Measurements from ENCODE around the gene SPOCK1.

GRCh38 chr5:137215261-137215660 lies 283.9 kb downstream of the SPOCK1 start:
- TF ChIP-seq CTCF (IDR thresholded peaks at IDR 0.05; ENCODE audit: borderline replicate concordance, extremely low read depth, low read length, poor library complexity, severe bottlenecking) = no peak
- TF ChIP-seq EZH2 (IDR thresholded peaks at IDR 0.05; ENCODE audit: borderline replicate concordance, low read depth, low read length, severe bottlenecking) = no peak
